ENCODE data around the gene NEDD4L.

DNA sequence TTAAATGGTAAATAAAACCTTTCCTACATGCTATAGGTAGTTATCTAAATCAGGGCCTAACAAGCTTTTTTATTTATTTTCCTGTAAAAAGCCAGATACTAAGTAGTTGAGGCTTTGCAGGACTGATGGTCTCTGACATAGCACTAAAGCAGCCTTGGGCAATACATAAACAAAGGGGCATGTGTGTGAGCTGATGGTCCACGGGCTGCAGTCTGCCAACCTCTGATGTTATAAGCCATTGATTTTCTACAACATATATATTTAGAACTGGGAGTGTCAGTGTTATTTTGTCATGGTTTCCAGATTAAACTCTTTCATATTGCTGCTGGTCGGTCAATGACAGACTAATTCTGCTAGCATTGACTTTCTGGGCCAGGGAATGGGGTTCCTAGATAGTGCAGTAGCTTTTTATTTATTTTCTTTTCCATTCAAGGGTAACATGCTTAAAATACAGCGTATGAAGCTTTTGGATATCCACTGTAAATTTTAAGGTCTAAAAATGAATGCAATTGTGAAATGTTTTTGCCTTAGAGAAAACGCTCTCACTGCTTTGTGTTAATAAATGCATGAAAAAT is 134.0 kb downstream of the NEDD4L start:
- TF ChIP-seq, protein P1, sequence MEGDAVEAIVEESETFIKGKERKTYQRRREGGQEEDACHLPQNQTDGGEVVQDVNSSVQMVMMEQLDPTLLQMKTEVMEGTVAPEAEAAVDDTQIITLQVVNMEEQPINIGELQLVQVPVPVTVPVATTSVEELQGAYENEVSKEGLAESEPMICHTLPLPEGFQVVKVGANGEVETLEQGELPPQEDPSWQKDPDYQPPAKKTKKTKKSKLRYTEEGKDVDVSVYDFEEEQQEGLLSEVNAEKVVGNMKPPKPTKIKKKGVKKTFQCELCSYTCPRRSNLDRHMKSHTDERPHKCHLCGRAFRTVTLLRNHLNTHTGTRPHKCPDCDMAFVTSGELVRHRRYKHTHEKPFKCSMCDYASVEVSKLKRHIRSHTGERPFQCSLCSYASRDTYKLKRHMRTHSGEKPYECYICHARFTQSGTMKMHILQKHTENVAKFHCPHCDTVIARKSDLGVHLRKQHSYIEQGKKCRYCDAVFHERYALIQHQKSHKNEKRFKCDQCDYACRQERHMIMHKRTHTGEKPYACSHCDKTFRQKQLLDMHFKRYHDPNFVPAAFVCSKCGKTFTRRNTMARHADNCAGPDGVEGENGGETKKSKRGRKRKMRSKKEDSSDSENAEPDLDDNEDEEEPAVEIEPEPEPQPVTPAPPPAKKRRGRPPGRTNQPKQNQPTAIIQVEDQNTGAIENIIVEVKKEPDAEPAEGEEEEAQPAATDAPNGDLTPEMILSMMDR (IDR thresholded peaks at IDR 0.05), result no peak
- TF ChIP-seq EP300 (IDR thresholded peaks at IDR 0.05), result no peak
- no peak for TF ChIP-seq POLR2AphosphoS5 (IDR thresholded peaks at IDR 0.05)
- TF ChIP-seq POLR2A (IDR thresholded peaks at IDR 0.05), result no peak

Measured in sigmoid colon (tissue), 4 donors.